ENCODE measurements around the gene SNRPA.
A peak's percentile ranks its signal among the peaks of the same experiment; 100 is the strongest.

SNRPA gene

GRCh38 chr19:40750874-40751537 lies at the start of gene SNRPA:
Gene SNRPA, plus strand, starts transcription at chr19:40751203. Its CDS starts 206 bp downstream, at chr19:40751409.
- peak; percentile 98 for DNase-seq (ENCODE audit: low spot score)

- no peak for DNase-seq (ENCODE audit: low spot score)
Measured at GRCh38 chr19:40701758-40702157, 49.2 kb upstream of the SNRPA start.

GRCh38 chr19:40702337-40703012 lies 48.5 kb upstream of the SNRPA start:
- no peak for DNase-seq (ENCODE audit: low spot score)

- DNase-seq (ENCODE audit: low spot score), result no peak
Measured at GRCh38 chr19:40703029-40703755, 47.8 kb upstream of the SNRPA start.

- no peak for DNase-seq (ENCODE audit: low spot score)
Measured at GRCh38 chr19:40704491-40705361, 46.3 kb upstream of the SNRPA start.

DNA sequence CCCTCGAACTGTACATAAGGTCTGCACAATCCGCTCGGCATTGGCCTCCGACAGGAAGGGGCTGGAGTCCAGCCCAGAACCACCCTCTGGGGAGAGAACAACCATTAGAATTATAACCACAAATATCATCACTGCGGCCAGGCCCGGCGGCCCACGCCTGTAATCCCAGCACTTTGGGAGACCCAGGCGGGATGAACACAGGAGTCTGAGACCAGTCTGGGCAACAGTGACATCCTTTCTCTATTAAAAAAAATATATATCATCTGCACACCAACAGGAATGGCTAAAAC lies 45.7 kb upstream of the SNRPA start:
- DNase-seq (ENCODE audit: low spot score), result no peak

DNA sequence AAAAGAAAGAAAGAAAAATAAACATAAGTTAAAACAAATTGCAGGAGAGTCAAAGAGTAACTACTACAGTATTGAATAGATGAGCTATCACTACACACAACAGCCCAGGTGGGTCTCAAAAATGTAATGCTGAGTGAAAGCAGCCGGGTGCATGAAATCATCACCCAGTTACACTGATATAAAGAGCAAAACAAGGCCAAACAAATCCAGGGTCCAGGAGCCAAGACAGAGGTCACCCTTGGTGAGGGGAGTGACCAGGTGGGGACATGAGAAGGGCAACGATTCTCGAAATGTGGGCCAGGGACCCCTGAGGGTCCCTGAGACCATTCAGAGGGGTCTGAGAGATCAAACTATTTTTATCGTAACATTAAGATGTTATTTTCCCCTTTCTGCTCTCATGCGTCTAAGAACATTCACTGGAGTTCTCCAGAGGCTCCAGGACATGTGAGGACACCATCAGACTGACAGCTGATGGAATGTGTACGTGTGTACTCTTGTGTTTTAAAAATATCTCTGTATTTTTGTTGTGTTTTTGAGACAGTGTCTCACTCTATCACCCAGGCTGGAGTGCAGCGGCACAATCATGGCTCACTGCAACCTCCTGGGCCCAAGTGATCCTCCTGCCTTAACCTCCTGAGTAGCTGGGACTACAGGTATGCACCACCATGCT lies 44.9 kb upstream of the SNRPA start:
- DNase-seq (ENCODE audit: low spot score), result no peak

- no peak for DNase-seq (ENCODE audit: low spot score)
Measured at GRCh38 chr19:40707615-40708014, 43.4 kb upstream of the SNRPA start.

DNA sequence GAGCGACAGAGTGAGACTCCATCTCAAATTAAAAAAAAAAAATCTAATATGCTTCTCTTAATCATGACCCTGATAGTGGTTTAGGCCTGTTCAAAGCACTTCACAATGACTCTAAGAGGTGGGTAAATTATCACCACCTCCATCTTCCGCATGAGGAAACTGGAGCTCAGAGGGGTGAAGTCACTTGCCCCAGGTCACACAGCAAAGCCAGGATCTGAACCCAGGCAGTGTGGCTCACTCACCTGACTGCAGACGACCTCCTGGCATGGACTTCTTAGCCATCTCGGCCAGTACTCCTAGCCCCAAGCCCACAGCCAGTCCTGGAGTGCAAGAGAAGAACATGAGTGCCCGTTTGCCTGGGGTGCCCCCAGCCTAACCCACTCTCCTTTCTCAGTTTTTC lies 41.2 kb upstream of the SNRPA start:
- no peak for DNase-seq (ENCODE audit: low spot score)

DNA sequence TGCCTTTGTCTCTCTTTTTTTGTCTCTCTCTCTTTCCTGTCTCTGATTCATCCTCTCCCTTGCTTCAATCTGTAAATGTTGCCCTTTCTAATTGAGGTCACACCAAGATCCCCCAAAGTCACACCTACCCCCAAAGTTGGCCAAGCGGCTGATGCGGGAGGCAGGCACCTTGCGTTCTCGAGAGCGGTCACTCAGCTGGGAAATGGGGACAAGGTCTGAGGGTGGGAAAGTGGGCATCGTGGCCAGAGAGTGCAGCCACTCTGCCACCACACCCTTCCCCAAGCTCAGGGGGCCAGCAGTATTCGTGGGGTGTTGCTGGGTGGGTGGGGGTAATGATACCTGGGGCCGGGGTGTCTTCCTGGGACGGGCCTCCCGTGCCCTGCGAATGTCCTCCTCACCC lies 37.1 kb upstream of the SNRPA start:
- DNase-seq (ENCODE audit: low spot score), result no peak

DNA sequence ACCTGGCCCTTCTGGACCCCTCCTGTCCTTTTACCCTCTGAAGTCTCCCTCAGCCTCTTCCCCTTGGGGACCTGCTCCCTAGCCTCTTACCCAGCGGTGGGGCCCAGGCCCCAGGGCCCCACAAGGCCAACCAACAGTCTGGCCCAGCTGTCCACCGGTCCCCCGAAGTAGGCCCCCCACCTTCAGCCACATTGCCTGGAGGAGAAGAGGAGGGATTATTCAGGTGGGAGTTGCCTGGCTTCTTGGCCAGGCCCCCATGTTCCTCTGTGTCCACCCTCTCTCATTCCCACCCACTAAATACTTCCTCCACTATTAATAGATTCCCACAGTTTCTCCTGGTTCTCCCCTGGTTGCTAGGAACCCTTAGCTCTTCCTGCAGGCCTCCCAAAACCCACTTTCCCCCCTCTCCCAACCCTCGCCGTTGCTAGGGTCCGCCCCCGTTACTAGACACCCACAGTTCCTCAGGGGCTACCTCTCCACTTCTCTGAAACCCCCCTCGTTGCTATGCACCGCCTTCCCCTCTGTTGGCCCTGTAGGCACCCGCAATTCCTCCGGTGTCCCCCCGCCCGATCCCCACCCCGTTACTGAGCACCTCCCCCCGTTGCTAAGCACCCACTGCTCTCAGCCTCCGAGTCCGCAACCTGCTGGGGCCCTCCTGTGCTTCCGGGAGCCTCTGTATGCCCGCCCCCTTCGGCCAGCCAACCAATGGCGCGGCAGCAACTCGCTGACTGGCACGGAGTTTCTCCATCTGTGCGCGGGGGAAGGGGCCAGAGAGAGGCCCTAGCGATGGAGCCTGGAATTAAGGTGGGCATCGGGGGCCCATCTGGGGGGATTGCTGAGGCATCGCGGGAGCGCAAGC lies 36.3 kb upstream of the SNRPA start:
- DNase-seq (ENCODE audit: low spot score), result peak; percentile 97

DNA sequence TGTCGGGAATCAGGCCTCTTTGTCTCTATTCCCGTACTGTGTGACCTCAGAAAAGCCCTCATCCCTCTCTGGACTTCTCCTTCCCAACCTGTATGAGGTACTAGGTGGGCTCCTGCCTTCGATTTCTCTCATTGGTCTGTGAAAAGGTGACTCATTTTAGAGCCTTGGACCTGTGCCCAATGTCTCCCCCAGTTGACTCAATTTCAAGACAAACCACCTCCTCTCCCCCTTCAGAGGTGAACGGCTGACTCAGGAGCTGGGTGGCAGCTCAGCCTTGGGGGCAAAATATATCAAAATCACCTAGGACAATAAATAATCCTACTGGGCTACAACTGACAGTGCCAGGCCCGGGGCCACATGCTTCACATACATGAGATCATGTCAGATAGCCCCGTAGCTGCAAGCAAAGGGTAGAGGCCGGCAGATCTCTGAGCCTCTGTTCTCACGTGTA lies 34.9 kb upstream of the SNRPA start:
- DNase-seq (ENCODE audit: low spot score), result no peak

- peak; percentile 98 for DNase-seq (ENCODE audit: low spot score)
Measured at GRCh38 chr19:40716482-40717324, 34.3 kb upstream of the SNRPA start, which contains the start of the genes COQ8B and ITPKC. Gene COQ8B, minus strand, starts transcription at chr19:40716886. Its CDS starts 2,254 bp downstream, at chr19:40714632. Gene ITPKC, plus strand, starts transcription at chr19:40717112. Its CDS starts 24 bp downstream, at chr19:40717136.

- peak; percentile 39 for DNase-seq (ENCODE audit: low spot score)
Measured at GRCh38 chr19:40717325-40717879, 33.6 kb upstream of the SNRPA start.

GRCh38 chr19:40717880-40718773 lies 32.9 kb upstream of the SNRPA start:
- DNase-seq (ENCODE audit: low spot score), result peak; percentile 52

- peak; percentile 84 for DNase-seq (ENCODE audit: low spot score)
Measured at GRCh38 chr19:40718774-40719391, 32.1 kb upstream of the SNRPA start.

DNA sequence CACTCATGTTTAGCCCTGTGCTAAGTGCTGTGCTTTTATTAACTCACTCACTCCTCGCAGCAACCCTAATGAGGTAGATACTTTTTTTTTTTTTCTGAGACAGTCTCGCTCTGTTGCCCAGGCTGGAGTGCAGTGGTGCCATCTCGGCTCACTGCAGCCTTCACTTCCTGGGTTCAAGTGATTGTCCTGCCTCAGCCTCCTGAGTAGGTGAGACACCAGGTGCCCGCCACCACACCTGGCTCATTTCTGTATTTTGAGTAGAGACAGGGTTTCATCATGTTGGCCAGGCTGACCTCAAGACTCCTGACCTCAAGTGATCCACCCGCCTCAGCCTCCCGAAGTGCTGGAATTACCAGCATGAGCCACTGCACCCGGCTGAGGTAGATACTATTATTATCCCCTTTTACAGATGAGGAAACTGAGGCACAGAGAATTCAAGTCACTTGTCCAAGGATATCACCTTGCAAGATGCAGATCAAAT lies 31.5 kb upstream of the SNRPA start:
- DNase-seq (ENCODE audit: low spot score), result no peak

DNA sequence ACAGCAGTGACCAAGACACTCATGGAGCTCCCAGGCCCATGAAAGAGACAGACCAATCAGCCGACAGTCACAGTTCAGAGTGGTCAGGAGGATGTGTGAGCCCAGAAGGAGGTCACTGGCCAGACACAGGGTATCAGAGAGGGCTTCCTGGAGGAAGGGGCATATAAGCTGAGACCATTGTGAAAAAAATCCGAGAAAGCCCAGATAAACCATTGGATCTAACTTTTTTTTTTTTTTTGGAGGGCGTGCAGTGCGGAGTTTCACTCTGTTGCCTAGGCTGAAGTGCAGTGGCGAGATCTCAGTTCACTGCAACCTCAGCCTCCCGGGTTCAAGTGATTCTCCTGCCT lies 29.9 kb upstream of the SNRPA start:
- no peak for DNase-seq (ENCODE audit: low spot score)

Data from SW480 (cell line).